Measurements from ENCODE around the gene NGF.

The NGF gene

DNA sequence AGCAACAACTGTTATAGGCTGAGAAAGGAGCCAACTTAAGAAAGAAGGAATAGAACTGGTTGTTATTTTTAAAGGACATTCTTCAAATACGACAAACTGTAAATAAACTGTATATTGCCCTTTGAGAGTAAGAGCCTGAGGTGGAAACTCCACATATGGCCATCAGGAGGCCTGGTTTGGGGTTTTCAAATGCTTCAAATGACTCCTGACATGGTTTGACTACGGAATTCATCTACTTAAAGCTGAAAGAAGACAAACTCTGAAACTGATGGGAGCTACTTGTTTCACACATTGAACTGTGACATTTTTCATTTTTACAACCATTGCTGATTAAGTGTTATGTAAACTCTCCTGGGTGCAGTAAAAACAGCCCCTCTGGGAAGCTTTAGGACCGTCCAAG, 59.8 kb downstream of the NGF start:
- Histone ChIP-seq H3K36me3 (ENCODE audit: control insufficient read depth, insufficient read depth, low read length) (no peaks in the 10 kb centered on the region), H3K4me3 (replicated peaks; ENCODE audit: low read depth, low read length) (no peak overlapping the region), H3K27me3 (replicated peaks; ENCODE audit: control insufficient read depth, insufficient read depth, low read length) (no peaks in the 10 kb centered on the region; the same call in 1 of the 2 replicates)
- TF ChIP-seq, protein P1, sequence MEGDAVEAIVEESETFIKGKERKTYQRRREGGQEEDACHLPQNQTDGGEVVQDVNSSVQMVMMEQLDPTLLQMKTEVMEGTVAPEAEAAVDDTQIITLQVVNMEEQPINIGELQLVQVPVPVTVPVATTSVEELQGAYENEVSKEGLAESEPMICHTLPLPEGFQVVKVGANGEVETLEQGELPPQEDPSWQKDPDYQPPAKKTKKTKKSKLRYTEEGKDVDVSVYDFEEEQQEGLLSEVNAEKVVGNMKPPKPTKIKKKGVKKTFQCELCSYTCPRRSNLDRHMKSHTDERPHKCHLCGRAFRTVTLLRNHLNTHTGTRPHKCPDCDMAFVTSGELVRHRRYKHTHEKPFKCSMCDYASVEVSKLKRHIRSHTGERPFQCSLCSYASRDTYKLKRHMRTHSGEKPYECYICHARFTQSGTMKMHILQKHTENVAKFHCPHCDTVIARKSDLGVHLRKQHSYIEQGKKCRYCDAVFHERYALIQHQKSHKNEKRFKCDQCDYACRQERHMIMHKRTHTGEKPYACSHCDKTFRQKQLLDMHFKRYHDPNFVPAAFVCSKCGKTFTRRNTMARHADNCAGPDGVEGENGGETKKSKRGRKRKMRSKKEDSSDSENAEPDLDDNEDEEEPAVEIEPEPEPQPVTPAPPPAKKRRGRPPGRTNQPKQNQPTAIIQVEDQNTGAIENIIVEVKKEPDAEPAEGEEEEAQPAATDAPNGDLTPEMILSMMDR (IDR thresholded peaks at IDR 0.05; ENCODE audit: insufficient read depth, low read length, poor library complexity, severe bottlenecking), result no peak
- DNase-seq (ENCODE audit: extremely low read depth, insufficient read length), result no peak

DNA sequence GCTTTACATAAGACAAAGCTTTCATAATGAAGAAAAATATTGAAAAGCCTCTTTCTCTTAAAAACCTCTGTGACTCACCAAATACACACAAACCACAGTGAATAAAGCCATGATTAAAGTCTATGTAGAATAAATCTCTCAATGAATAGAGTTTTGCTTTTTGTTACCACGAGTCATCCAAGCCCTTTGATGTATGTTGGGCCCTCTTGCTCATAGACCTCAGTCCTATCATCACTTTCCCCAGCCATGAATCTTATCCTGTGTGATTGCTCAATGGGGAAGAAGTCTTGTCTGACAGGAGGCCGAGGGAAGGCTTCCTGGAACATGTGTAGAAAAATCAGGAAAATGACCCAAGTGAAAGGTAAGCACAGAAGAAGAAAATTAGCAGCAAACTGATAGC, 60.8 kb downstream of the NGF start:
- Histone ChIP-seq H3K27me3 (replicated peaks; ENCODE audit: control insufficient read depth, insufficient read depth, low read length) (no peaks in the 10 kb centered on the region), H3K4me3 (replicated peaks; ENCODE audit: low read depth, low read length) (no peak overlapping the region), H3K36me3 (ENCODE audit: control insufficient read depth, insufficient read depth, low read length) (no peaks in the 10 kb centered on the region)
- no peak for DNase-seq (ENCODE audit: extremely low read depth, insufficient read length)
- TF ChIP-seq, protein P1 (IDR thresholded peaks at IDR 0.05; ENCODE audit: insufficient read depth, low read length, poor library complexity, severe bottlenecking), result no peak

DNA sequence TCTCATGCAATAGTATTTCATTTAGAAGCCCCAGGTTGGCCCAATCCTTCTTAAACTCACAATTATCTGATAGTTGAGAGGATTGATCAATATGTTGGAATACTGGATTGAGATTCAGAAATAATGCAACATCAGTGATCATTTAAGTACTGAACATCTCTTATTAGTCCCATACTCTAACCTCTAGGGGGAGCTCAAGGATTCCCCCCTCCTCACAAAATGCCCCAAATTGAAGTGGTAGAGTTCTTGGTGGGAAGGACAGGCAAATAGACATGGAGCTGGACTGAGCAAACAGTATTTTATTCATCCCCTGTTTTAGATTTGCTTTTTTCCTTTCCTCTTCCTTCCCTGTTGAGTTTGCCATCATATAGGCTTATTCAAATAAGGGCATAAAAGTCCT, 62.8 kb downstream of the NGF start:
- Histone ChIP-seq H3K4me3 (replicated peaks; ENCODE audit: low read depth, low read length) (no peak overlapping the region), H3K27me3 (replicated peaks; ENCODE audit: control insufficient read depth, insufficient read depth, low read length) (no peaks in the 10 kb centered on the region), H3K36me3 (ENCODE audit: control insufficient read depth, insufficient read depth, low read length) (no peaks in the 10 kb centered on the region)
- TF ChIP-seq, protein P1 (IDR thresholded peaks at IDR 0.05; ENCODE audit: insufficient read depth, low read length, poor library complexity, severe bottlenecking), result peak; percentile 67
- no peak for DNase-seq (ENCODE audit: extremely low read depth, insufficient read length)

DNA sequence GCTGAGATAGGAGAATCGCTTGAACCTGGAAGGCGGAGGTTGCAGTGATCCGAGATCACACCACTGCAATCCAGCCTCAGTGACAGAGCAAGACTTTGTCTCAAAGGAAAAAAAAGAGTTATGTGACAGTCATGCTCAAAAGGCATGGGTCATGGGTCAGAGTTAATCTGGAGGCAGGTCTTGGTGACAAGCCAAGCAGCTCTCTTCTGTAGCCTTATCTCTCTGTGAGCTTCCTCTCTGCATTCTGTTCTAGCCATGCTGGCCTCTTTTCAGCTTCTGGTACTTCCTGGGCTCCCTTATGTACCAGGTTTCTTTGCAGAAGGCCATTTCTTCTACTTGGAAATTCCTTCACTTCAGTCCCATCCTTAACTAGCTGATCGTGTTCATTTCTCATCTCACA, 63.6 kb downstream of the NGF start:
- Histone ChIP-seq H3K36me3 (ENCODE audit: control insufficient read depth, insufficient read depth, low read length) (no peaks in the 10 kb centered on the region), H3K27me3 (replicated peaks; ENCODE audit: control insufficient read depth, insufficient read depth, low read length) (no peaks in the 10 kb centered on the region), H3K4me3 (replicated peaks; ENCODE audit: low read depth, low read length) (no peak overlapping the region)
- TF ChIP-seq, protein P1 (IDR thresholded peaks at IDR 0.05; ENCODE audit: insufficient read depth, low read length, poor library complexity, severe bottlenecking), result no peak
- DNase-seq (ENCODE audit: extremely low read depth, insufficient read length), result no peak

DNA sequence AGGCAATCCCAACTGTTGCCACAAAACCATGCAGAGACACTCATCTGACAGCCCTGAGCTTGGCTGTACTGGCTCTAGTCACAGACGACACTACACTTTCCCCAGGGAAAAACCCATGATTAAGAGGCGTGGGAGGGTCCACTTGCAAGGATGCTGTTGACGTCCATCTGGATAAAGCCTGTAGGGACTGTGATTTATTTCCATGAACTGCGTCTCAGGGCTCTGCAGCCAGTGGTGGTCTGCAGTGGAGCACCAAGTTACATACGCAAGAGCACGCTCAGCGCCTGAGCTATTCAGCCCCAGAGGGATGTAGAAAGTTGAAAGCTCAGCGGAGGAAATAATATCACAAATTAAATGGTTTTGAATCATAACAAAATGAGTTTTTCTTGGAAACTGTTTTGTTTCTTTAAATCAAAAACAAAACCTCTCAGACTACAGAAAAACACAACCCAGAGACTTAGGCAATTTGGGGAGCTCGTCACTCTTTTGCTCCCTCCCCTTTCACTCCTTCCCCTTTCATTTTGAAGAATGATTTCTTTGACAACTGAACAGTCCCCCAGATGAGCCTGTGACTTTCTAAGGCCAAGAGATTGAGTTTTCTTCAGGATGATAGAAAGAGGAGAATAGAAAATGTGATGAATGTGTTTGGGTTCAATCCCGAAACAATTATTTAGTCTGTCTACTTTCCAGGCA, 71.2 kb downstream of the NGF start:
- TF ChIP-seq, protein P1 (IDR thresholded peaks at IDR 0.05; ENCODE audit: insufficient read depth, low read length, poor library complexity, severe bottlenecking), result no peak
- no peaks in the 10 kb centered on the region; the same call in none of the 2 replicates for H3K27me3 ChIP-seq (replicated peaks; ENCODE audit: control insufficient read depth, insufficient read depth, low read length)
- H3K4me3 ChIP-seq (replicated peaks; ENCODE audit: low read depth, low read length), result no peak overlapping the region
- no peaks in the 10 kb centered on the region for H3K36me3 ChIP-seq (ENCODE audit: control insufficient read depth, insufficient read depth, low read length)
- DNase-seq (ENCODE audit: extremely low read depth, insufficient read length), result no peak

DNA sequence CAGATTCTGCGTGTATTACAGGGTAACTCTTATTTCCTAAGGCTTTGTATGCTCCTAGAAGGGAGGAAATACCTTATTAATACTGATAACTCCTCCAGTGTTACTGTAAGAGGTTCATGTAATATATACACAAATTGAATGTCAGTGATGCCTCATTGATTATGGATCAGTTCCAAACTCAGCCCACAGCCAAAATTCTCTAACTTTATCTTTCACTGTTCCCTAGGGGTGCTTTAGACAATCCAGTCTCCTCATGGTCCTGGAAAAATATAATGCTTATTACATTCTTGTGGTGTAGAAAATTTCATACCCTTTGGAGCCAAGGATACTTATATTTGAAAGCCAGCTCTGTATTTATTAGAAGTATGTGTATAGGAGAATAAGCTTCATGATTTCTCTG, 73.0 kb downstream of the NGF start:
- TF ChIP-seq, protein P1 (IDR thresholded peaks at IDR 0.05; ENCODE audit: insufficient read depth, low read length, poor library complexity, severe bottlenecking), result no peak
- no peak for DNase-seq (ENCODE audit: extremely low read depth, insufficient read length)
- Histone ChIP-seq H3K4me3 (replicated peaks; ENCODE audit: low read depth, low read length) (no peak overlapping the region), H3K27me3 (replicated peaks; ENCODE audit: control insufficient read depth, insufficient read depth, low read length) (no peaks in the 10 kb centered on the region; the same call in none of the 2 replicates), H3K36me3 (ENCODE audit: control insufficient read depth, insufficient read depth, low read length) (no peaks in the 10 kb centered on the region)
